ENCODE results near the gene EIF4H.
"Not testable (repeated sequence)": the region's sequence is repeated elsewhere in the genome, so short reads cannot be mapped to it uniquely, and the experiment has no call there.

EIF4H gene

GRCh38 chr7:74173866-74174605 lies at the start of gene EIF4H:
Gene EIF4H (plus strand): TSS chr7:74174356. CDS start chr7:74174384, 28 bp downstream.
- peak within 1 kb of the TSS; percentile 94 for H3K4me3 ChIP-seq (ENCODE audit: low read depth, low read length)
- peak; percentile 87 for DNase-seq (ENCODE audit: low read depth)

- no peak for DNase-seq (ENCODE audit: low read depth)
- H3K4me3 ChIP-seq (ENCODE audit: low read depth, low read length): no peak overlapping the region
These were observed 47.8 kb upstream of the EIF4H start for GRCh38 chr7:74126220-74126880.

GRCh38 chr7:74129887-74130286 lies 44.3 kb upstream of the EIF4H start:
- H3K4me3 ChIP-seq (ENCODE audit: low read depth, low read length): no peak overlapping the region
- DNase-seq (ENCODE audit: low read depth): no peak

GRCh38 chr7:74130518-74130917 lies 43.6 kb upstream of the EIF4H start:
- no peak overlapping the region for H3K4me3 ChIP-seq (ENCODE audit: low read depth, low read length)
- no peak for DNase-seq (ENCODE audit: low read depth)

- no peak for DNase-seq (ENCODE audit: low read depth)
These were observed 40.0 kb upstream of the EIF4H start for GRCh38 chr7:74134117-74134620.

GRCh38 chr7:74138334-74138867 lies 35.8 kb upstream of the EIF4H start:
- no peak overlapping the region for H3K4me3 ChIP-seq (ENCODE audit: low read depth, low read length)
- no peak for DNase-seq (ENCODE audit: low read depth)

More at GRCh38 chr7:74134117-74134620, 40.0 kb upstream of the EIF4H start:
- H3K4me3 ChIP-seq (ENCODE audit: low read depth, low read length): no peak overlapping the region

GRCh38 chr7:74138945-74139843 lies 35.0 kb upstream of the EIF4H start:
- DNase-seq (ENCODE audit: low read depth): no peak
- no peak overlapping the region for H3K4me3 ChIP-seq (ENCODE audit: low read depth, low read length)

- H3K4me3 ChIP-seq (ENCODE audit: low read depth, low read length): no peak overlapping the region
- DNase-seq (ENCODE audit: low read depth): no peak
These were observed 32.5 kb upstream of the EIF4H start for GRCh38 chr7:74141705-74142104.

GRCh38 chr7:74143383-74143782 lies 30.8 kb upstream of the EIF4H start:
- no peak overlapping the region for H3K4me3 ChIP-seq (ENCODE audit: low read depth, low read length)
- no peak for DNase-seq (ENCODE audit: low read depth)

GRCh38 chr7:74148491-74148890 lies 25.7 kb upstream of the EIF4H start:
- H3K4me3 ChIP-seq (ENCODE audit: low read depth, low read length): no peak overlapping the region

GRCh38 chr7:74149071-74149470 lies 25.1 kb upstream of the EIF4H start:
- H3K4me3 ChIP-seq (ENCODE audit: low read depth, low read length): no peak overlapping the region
- no peak for DNase-seq (ENCODE audit: low read depth)

More at GRCh38 chr7:74148491-74148890, 25.7 kb upstream of the EIF4H start:
- DNase-seq (ENCODE audit: low read depth): no peak

GRCh38 chr7:74149603-74150002 lies 24.6 kb upstream of the EIF4H start:
- H3K4me3 ChIP-seq (ENCODE audit: low read depth, low read length): no peak overlapping the region
- DNase-seq (ENCODE audit: low read depth): no peak

- H3K4me3 ChIP-seq (ENCODE audit: low read depth, low read length): no peak overlapping the region
- no peak for DNase-seq (ENCODE audit: low read depth)
These were observed 20.4 kb upstream of the EIF4H start for GRCh38 chr7:74153736-74154135.

GRCh38 chr7:74155810-74156395 lies 18.3 kb upstream of the EIF4H start:
- no peak for DNase-seq (ENCODE audit: low read depth)
- no peak overlapping the region for H3K4me3 ChIP-seq (ENCODE audit: low read depth, low read length)

GRCh38 chr7:74157605-74158004 lies 16.6 kb upstream of the EIF4H start:
- no peak for DNase-seq (ENCODE audit: low read depth)
- no peak overlapping the region for H3K4me3 ChIP-seq (ENCODE audit: low read depth, low read length)

- H3K4me3 ChIP-seq (ENCODE audit: low read depth, low read length): no peak overlapping the region
- DNase-seq (ENCODE audit: low read depth): no peak
These were observed 9.1 kb upstream of the EIF4H start for GRCh38 chr7:74164985-74165456.

GRCh38 chr7:74165867-74166593 lies 8.1 kb upstream of the EIF4H start:
- DNase-seq (ENCODE audit: low read depth): no peak
- H3K4me3 ChIP-seq (ENCODE audit: low read depth, low read length): no peak overlapping the region

GRCh38 chr7:74167324-74167723 lies 6.8 kb upstream of the EIF4H start:
- DNase-seq (ENCODE audit: low read depth); H3K4me3 ChIP-seq (ENCODE audit: low read depth, low read length): not testable (repeated sequence)
